ENCODE results near the gene USF1.

USF1 gene

DNA sequence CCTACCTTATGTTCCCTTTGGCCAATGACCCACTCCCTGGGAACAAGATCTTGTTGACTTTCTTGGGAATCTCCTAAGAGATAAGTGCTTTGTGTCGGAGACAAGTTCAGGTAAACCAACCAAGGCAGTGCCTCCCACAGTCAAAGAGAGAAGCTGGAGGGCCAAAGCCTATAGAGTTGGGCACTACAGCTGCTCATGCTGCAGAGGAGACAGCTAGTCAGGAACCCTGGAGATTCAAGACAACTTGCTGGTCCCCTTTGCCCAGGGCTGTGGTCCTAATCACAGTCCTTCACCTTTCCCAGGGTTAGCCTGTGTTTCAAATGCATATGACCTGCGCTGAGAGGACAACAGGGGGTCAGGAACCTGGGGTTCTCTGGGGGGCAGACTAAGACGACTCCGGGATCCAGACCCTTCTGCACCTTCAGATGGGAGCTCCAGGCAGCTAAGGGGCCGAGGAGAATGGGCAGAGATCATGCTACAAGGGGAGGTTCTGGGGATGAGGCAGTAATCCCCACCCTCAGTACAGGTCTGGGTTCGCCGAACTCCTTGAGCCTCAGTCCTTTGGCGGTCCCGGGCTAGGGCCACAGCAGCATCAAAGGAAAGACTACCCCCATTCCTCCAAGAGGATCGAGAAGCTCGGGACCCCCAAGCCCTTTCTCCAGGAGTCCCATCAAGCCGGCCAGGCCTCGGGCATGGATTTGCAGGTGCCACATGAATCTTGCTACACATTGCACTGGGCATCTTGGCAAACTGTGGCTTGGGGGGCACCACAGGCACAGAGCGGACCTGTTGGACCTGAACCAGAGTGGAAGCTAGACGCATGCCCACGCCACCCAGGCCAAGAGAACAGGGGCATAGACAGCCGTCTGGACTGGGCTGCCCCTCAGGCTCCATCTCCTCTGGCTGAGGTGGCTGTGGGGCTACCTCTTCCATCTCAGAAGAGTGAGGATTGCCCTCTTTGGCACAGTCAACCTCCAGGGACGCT lies 2.0 kb upstream of the USF1 start:
- H3K4me3 ChIP-seq (ENCODE audit: low read length) = no peak overlapping the region
- TF ChIP-seq, protein P1, sequence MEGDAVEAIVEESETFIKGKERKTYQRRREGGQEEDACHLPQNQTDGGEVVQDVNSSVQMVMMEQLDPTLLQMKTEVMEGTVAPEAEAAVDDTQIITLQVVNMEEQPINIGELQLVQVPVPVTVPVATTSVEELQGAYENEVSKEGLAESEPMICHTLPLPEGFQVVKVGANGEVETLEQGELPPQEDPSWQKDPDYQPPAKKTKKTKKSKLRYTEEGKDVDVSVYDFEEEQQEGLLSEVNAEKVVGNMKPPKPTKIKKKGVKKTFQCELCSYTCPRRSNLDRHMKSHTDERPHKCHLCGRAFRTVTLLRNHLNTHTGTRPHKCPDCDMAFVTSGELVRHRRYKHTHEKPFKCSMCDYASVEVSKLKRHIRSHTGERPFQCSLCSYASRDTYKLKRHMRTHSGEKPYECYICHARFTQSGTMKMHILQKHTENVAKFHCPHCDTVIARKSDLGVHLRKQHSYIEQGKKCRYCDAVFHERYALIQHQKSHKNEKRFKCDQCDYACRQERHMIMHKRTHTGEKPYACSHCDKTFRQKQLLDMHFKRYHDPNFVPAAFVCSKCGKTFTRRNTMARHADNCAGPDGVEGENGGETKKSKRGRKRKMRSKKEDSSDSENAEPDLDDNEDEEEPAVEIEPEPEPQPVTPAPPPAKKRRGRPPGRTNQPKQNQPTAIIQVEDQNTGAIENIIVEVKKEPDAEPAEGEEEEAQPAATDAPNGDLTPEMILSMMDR (conservative IDR thresholded peaks at IDR 0.05; ENCODE audit: low read length) = no peak
- DNase-seq (ENCODE audit: low read depth) = no peak

DNA sequence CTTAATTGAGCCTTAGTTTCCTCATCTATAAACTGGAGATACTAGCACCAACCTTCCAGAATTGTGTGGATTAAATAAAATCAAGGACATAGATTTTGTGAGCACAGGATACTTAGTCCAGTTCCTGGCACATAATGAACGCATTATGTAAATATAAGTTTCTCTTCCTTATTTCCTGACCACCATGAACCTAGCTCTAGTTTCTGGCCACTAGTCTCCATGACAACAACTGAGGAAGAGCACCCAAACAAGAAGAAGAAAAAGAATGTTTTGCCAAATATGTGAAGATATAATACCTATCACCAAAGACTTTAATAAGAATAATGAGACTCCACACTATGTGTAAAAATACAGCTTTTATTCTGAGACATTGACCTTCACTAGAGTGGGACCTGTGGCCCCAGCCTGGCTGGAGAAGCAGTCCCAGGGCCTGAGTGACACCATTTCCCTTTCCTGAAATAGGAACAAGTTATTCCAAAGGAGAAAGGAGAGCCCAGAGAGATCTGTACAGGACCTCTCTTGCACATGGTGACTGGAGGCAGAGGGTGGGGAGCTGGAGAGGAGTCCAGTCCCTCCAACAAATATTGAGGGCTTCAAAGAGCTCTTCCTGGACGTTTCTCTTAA lies 940 bp upstream of the USF1 start:
- TF ChIP-seq, protein P1 (conservative IDR thresholded peaks at IDR 0.05; ENCODE audit: low read length) = no peak
- DNase-seq (ENCODE audit: low read depth) = no peak
- H3K4me3 ChIP-seq (ENCODE audit: low read length) = peak overlapping the region; percentile 96

GRCh38 chr1:161044908-161045735 lies 655 bp downstream of the USF1 start:
- H3K4me3 ChIP-seq (ENCODE audit: low read length) = peak overlapping the region; percentile 96
- DNase-seq (ENCODE audit: low read depth) = peak; percentile 54
- TF ChIP-seq, protein P1 (conservative IDR thresholded peaks at IDR 0.05; ENCODE audit: low read length) = no peak

- TF ChIP-seq, protein P1 (conservative IDR thresholded peaks at IDR 0.05; ENCODE audit: low read length) = no peak
- DNase-seq (ENCODE audit: low read depth) = peak; percentile 34
- H3K4me3 ChIP-seq (ENCODE audit: low read length) = peak overlapping the region; percentile 96
Measured at GRCh38 chr1:161044535-161044907, 1.3 kb downstream of the USF1 start.

DNA sequence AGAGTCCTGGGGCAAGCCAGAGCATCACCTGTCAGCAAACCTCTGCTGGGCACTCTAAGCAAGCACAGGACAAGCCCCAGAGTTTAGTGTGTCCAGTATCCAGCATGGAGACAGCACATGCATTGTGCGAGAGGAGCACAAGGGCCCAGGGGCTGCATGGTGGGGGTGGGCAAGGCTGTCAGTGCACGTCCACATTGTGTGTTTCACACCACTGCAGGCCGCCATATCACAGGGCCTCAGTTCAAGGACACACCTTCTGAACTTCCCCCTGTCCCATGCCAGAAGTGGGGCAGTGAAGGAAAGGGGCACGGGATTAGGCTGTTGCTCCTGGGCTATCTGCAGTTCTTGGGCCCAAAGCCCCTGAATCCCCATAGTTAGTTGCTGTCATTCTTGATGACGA lies 6.2 kb downstream of the USF1 start:
- DNase-seq (ENCODE audit: low read depth) = no peak
- H3K4me3 ChIP-seq (ENCODE audit: low read length) = no peak overlapping the region
- TF ChIP-seq, protein P1 (conservative IDR thresholded peaks at IDR 0.05; ENCODE audit: low read length) = no peak

GRCh38 chr1:161039154-161039545 lies 6.6 kb downstream of the USF1 start:
- peak overlapping the region; percentile 58 for H3K4me3 ChIP-seq (ENCODE audit: low read length)
- DNase-seq (ENCODE audit: low read depth) = no peak
- TF ChIP-seq, protein P1 (conservative IDR thresholded peaks at IDR 0.05; ENCODE audit: low read length) = no peak

All from AG10803 (cell line).